ENCODE measurements around the gene SRGAP2. TPM values are rescaled to one million over a fixed set of nuclear protein-coding genes. Genes with fewer than 3 reads are reported as not detected.
"Not testable (repeated sequence)": the region's sequence is repeated elsewhere in the genome, so short reads cannot be mapped to it uniquely, and the experiment has no call there.

SRGAP2 gene
- total RNA-seq (2022) (72.1 and 78.0 TPM in 2 replicates), Bru-seq, nascent RNA (percentile 76 among the genes with signal in this experiment), BruChase-seq, experiment 1, labeled RNA remaining after a 6-hour chase (percentile 68 among the genes with signal in this experiment), BruChase-seq, experiment 2, labeled RNA remaining after a 2-hour chase (percentile 68 among the genes with signal in this experiment)
- long read RNA-seq, partial matches to known transcripts: 8 of 66 reads
- long read RNA-seq, other reads (novel, unspliced or antisense): 57 of 66 reads

GRCh38 chr1:206203364-206204158 is at the start of gene SRGAP2:
Gene SRGAP2 (plus strand): TSS chr1:206203541. CDS start chr1:206205971, 2,430 bp downstream.
- H3K36me3 Mint-ChIP-seq (ENCODE audit: insufficient read depth, unreplicated experiment); intact Hi-C loops (cut with micrococcal nuclease); BruUV-seq (replicated peaks); H3K4me1 Mint-ChIP-seq (ENCODE audit: insufficient read depth, unreplicated experiment); CTCF ChIA-PET; H3K27me3 Mint-ChIP-seq (ENCODE audit: insufficient read depth, unreplicated experiment); H3K9me3 Mint-ChIP-seq (ENCODE audit: unreplicated experiment): not testable (repeated sequence)
- Mint-ChIP-seq H3K4me3 (ENCODE audit: unreplicated experiment) (peak within 1 kb of the TSS; percentile 77), H3K27ac (ENCODE audit: low read depth, unreplicated experiment) (peak within 1 kb of the TSS; percentile 65)
- POLR2A ChIA-PET: interaction anchor here (0.7 kb wide), 1 partner anchor 300 kb away, joined by 3 read pairs; no protein-coding TSS in a partner anchor
- peak; percentile 79 for DNase-seq (ENCODE audit: unreplicated experiment)

DNA sequence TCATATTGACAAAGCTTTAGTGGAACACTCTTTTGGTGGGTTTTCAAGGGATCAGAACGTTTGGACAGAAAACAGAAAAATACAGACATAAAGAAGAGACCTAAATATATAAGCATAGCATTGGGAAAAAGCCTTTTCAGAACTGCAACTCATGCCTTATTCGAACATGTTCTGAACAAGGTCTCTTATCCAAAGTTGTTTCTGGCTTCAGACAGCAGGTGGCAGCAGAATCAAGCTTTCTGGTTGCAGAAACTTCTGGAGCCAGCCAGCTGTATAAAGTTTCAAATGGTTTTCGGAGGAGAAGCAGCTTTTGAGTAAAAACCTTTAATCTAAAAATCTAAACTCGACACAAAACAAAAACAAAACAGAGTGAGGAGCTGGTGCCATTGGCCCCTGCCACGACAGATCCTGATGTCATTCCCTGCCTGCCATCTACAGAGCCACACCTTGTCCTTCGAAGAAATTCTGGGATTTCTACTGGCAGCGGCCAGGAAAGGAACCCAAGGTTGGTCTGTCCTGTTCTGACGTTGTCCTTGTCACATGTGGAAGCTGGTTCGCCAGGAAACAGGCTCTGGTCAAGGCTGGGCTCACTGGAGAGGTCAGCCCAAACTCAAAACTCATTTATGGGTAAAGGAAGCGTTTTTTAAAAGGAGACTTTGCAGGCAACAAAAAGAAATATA is 35.9 kb upstream of the SRGAP2 start:
- H3K4me3 Mint-ChIP-seq (ENCODE audit: unreplicated experiment); H3K27me3 Mint-ChIP-seq (ENCODE audit: insufficient read depth, unreplicated experiment); H3K36me3 Mint-ChIP-seq (ENCODE audit: insufficient read depth, unreplicated experiment); H3K27ac Mint-ChIP-seq (ENCODE audit: low read depth, unreplicated experiment); H3K9me3 Mint-ChIP-seq (ENCODE audit: unreplicated experiment); H3K4me1 Mint-ChIP-seq (ENCODE audit: insufficient read depth, unreplicated experiment); POLR2A ChIA-PET; DNase-seq (ENCODE audit: unreplicated experiment); BruUV-seq (replicated peaks); CTCF ChIA-PET; intact Hi-C loops (cut with micrococcal nuclease): not testable (repeated sequence)
- TF ChIP-seq CTCF (IDR thresholded peaks at IDR 0.05; ENCODE audit: unreplicated experiment): peak; percentile 28

GRCh38 chr1:206169794-206170193 is 33.5 kb upstream of the SRGAP2 start:
- H3K9me3 Mint-ChIP-seq (ENCODE audit: unreplicated experiment); CTCF ChIA-PET; H3K36me3 Mint-ChIP-seq (ENCODE audit: insufficient read depth, unreplicated experiment); H3K4me3 Mint-ChIP-seq (ENCODE audit: unreplicated experiment); BruUV-seq (replicated peaks); H3K4me1 Mint-ChIP-seq (ENCODE audit: insufficient read depth, unreplicated experiment); POLR2A ChIA-PET; H3K27ac Mint-ChIP-seq (ENCODE audit: low read depth, unreplicated experiment); intact Hi-C loops (cut with micrococcal nuclease); H3K27me3 Mint-ChIP-seq (ENCODE audit: insufficient read depth, unreplicated experiment): not testable (repeated sequence)
- peak; percentile 69 for DNase-seq (ENCODE audit: unreplicated experiment)

- H3K27me3 Mint-ChIP-seq (ENCODE audit: insufficient read depth, unreplicated experiment); BruUV-seq (replicated peaks); intact Hi-C loops (cut with micrococcal nuclease); POLR2A ChIA-PET; H3K36me3 Mint-ChIP-seq (ENCODE audit: insufficient read depth, unreplicated experiment); DNase-seq (ENCODE audit: unreplicated experiment); H3K4me3 Mint-ChIP-seq (ENCODE audit: unreplicated experiment); H3K9me3 Mint-ChIP-seq (ENCODE audit: unreplicated experiment); H3K27ac Mint-ChIP-seq (ENCODE audit: low read depth, unreplicated experiment); H3K4me1 Mint-ChIP-seq (ENCODE audit: insufficient read depth, unreplicated experiment); CTCF ChIA-PET: not testable (repeated sequence)
These were observed 30.1 kb upstream of the SRGAP2 start for GRCh38 chr1:206173110-206173719.

GRCh38 chr1:206174182-206174868 is 29.0 kb upstream of the SRGAP2 start:
- H3K27ac Mint-ChIP-seq (ENCODE audit: low read depth, unreplicated experiment); H3K9me3 Mint-ChIP-seq (ENCODE audit: unreplicated experiment); BruUV-seq (replicated peaks); intact Hi-C loops (cut with micrococcal nuclease); H3K27me3 Mint-ChIP-seq (ENCODE audit: insufficient read depth, unreplicated experiment); H3K4me3 Mint-ChIP-seq (ENCODE audit: unreplicated experiment); POLR2A ChIA-PET; H3K36me3 Mint-ChIP-seq (ENCODE audit: insufficient read depth, unreplicated experiment); H3K4me1 Mint-ChIP-seq (ENCODE audit: insufficient read depth, unreplicated experiment); CTCF ChIA-PET: not testable (repeated sequence)
- peak; percentile 50 for DNase-seq (ENCODE audit: unreplicated experiment)
- TF ChIP-seq CTCF (IDR thresholded peaks at IDR 0.05; ENCODE audit: unreplicated experiment): peak; percentile 32

All from MCF 10A (cell line).